GM18505 (cell line): ENCODE results near the gene BTBD18.
"Not testable (repeated sequence)": the region's sequence is repeated elsewhere in the genome, so short reads cannot be mapped to it uniquely, and the experiment has no call there.

ENCODE experiments used
- ATAC-seq: cut with Tn5 transposase; IDR thresholded peaks from one replicate; pipeline ENCODE4 v1.9.1; 2021; ENCODE audit not compliant: unreplicated experiment
- POLR2A ChIP-seq: IDR thresholded peaks from 4 replicates; pipeline ENCODE4 v1.6.1; 2011; ENCODE audit warnings: borderline replicate concordance; ENCODE audit not compliant: insufficient read depth, insufficient read length; ENCODE audit errors: extremely low read depth

The BTBD18 gene

DNA sequence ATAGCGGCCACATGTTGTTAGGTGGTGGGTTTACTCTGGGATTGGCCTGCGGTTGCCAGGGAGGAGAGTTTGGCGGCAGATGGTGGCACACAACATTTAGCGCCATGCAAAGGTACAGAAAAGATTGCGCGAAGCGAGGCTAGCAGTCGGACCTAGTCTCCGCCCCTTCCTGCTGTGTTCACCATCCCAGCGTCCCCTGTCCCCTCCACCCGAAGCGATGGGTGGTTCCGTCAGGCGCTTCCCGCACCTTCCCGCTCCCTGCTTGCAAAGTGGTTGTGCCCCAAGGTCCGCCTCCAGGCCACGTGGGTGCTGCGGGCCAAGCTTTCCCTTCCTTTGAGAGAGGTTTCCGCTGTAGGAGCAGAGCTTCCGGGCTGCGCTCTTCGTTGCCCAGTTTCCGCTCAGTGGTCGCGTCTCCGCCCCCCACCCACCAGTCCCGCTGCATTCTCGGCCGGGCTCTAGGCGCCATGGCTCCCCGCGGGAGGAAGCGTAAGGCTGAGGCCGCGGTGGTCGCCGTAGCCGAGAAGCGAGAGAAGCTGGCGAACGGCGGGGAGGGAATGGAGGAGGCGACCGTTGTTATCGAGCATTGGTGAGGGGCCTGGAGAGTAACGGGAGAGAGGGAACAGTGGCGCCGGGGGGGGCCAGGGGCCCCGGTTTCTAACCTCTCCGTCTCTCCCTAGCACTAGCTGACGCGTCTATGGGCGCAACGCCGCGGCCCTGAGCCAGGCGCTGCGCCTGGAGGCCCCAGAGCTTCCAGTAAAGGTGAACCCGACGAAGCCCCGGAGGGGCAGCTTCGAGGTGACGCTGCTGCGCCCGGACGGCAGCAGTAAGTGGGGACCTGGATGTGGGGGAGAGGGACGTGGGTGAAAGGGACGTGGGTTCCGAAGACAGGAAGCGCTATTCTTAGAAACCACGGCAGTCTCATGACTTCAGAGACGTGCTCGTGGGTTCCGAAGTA is 10.2 kb downstream of the BTBD18 start, which contains the start of gene SELENOH:
Gene SELENOH, plus strand, starts transcription at position 360 of the 955 bp plus-strand sequence. Its CDS starts 105 bp downstream, at position 465.
- peak; percentile 93 for ATAC-seq
- TF ChIP-seq POLR2A, result peak; percentile 90

- no peak for ATAC-seq
- TF ChIP-seq POLR2A, result no peak
Observed at GRCh38 chr11:57735619-57736298, 15.9 kb downstream of the BTBD18 start.

- no peak for ATAC-seq
- TF ChIP-seq POLR2A, result no peak
Observed at GRCh38 chr11:57732661-57733060, 19.0 kb downstream of the BTBD18 start.

- no peak for ATAC-seq
- TF ChIP-seq POLR2A, result no peak
Observed at GRCh38 chr11:57729479-57729878, 22.1 kb downstream of the BTBD18 start.

GRCh38 chr11:57728829-57729228 is 22.8 kb downstream of the BTBD18 start:
- no peak for TF ChIP-seq POLR2A
- no peak for ATAC-seq

DNA sequence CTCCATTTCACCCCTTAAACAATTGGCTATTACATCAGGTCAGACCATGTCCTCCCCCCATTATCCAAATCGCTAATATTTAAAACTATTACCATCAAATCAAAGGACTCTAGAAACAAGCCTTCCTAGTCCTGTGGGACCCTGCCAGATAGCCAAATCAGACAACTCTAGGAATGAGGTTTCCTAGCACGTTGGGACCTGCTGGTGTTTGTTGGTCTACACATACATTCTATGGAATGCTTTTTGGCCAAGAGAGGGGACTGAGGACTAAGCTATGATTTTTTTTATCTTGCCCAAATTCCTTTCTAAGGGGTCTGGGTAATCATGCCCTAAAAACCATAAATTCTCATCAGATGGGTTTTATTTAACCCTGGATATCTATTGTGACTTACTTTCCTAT is 24.4 kb downstream of the BTBD18 start:
- no peak for TF ChIP-seq POLR2A
- ATAC-seq, result no peak

- ATAC-seq, result not testable (repeated sequence)
Observed at GRCh38 chr11:57716726-57717125, 34.9 kb downstream of the BTBD18 start.

DNA sequence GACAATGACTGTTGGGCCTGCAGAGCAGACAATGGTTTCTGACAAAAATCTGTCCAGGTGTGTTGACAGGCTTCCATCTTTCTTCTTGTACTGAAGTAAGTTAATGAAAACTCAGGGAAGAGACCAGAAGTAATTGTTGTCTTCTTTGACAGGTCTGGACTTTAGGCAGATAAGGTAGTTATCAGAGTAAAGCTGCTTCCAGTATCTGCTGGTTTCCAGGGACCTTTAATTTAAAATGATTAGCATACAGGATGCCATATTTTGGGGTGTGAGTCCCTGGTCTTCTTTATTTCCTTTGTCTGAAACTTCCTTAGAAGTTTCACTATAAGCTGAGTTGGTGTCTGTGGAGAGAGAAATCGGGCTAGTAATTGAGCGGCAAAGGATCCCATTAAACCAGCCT is 37.8 kb downstream of the BTBD18 start:
- no peak for TF ChIP-seq POLR2A
- ATAC-seq, result no peak

- peak; percentile 81 for TF ChIP-seq POLR2A
- peak; percentile 95 for ATAC-seq
Observed at GRCh38 chr11:57712256-57713150, 39.1 kb downstream of the BTBD18 start, which contains the start of gene TMX2. TSS of gene TMX2 (plus strand) at chr11:57712593. CDS start at chr11:57712619, 26 bp downstream.

DNA sequence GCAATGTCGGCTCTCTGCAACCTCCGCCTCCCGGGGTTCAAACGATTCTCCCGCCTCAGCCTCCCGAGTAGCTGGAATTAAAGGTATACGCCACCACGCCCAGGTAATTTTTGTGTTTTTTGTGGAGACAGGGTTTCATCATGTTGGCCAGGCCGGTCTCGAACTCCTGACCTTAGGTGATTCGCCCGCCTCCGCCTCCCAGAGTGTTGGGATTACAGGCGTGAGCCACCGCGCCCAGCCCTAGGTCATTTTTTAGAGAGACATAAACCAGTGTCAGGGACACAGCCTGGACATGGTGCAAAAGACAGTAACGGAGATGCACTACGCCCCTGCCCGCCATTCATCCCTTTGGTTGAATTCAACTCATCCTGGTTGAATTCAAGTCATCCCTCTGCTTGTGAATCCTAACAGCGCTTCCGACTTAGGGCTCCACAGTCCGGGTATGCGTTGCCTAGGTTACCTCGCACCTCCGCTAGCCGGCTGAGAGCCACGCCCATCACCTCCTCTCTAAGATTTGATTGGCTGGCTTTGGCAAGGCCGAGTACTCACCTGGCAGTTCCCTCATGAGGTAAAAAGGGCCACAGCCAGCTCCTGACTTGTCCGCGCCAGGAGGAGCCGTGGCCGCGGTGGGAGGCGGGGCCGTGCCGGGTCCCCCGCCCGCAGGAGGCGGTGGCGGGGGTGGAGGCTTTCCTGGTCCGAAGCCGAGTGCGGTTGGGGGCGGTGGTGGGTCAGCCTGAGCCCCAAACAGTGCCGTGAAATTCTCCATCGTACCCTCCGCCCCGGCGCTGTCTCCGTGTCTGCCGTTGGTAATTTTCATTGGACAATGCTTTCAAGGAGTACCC is 40.0 kb downstream of the BTBD18 start, which contains the start of gene MED19:
Gene MED19, minus strand, starts transcription at position 802 of the 842 bp plus-strand sequence. Its CDS starts 36 bp downstream, at position 766.
- peak; percentile 39 for ATAC-seq
- TF ChIP-seq POLR2A, result no peak

DNA sequence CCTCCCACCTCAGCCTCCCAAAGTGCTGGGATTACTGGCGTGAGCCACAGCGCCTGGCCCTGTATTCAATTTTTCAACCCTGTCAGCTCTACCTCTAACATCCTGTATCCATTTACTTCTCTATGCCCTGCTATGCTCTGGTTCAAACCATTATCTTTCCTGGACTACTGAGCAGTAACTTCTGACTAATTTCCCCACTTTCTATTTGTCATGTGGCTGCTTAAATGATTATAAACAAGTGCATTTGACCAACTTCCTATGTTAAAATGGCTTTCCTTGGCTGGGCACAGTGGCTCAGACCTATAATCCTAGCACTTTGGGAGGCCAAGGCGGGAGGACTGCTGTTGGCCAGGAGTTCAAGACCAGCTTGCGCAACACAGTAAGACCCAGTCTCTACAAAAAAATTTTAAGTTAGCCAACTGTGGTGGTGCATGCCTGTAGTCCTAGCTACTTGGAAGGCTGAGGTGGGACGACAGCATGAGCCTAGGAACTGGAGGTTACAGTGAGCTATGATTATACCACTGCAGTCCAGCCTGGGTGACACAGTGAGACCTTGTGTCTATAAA is 41.7 kb downstream of the BTBD18 start:
- no peak for ATAC-seq
- TF ChIP-seq POLR2A, result no peak

- ATAC-seq, result not testable (repeated sequence)
Observed at GRCh38 chr11:57705432-57705831, 46.2 kb downstream of the BTBD18 start.
